ENCODE data around the gene MPDZ.

MPDZ gene

DNA sequence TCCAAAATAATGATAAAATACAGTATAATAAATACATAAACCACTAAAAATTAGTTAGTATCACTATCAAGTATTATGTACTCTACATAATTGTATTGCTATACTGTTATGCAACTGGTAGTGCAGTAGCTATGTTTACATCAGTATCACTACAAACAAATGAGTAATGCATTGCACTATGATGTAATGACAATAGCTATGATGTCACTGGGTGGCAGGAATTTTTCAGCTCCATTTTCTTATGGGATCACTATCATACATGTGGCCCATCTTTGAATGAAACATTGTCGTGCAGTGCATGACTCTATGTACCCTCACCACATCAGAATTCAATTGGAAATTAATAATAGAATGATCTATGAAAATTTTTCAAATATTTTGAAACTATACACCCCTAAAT lies 201.3 kb downstream of the MPDZ start:
- no peak for DNase-seq

DNA sequence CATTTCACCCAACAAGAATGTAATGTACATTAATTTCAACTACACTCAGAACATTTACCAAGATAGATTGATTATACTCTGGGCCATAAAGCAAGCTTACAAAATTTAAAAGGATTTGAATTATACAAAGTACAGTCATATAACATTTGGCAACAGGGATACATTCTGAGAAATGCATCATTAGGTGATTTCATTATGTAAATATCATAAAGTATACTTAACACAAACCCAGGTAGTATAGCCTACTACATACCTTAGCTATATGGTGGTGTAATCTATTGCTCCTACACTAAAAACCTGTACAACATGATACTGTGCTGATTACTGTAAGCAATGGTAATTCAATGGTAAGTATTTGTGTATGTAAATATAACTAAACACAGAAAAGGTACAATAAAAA lies 202.9 kb downstream of the MPDZ start:
- DNase-seq, result no peak

DNA sequence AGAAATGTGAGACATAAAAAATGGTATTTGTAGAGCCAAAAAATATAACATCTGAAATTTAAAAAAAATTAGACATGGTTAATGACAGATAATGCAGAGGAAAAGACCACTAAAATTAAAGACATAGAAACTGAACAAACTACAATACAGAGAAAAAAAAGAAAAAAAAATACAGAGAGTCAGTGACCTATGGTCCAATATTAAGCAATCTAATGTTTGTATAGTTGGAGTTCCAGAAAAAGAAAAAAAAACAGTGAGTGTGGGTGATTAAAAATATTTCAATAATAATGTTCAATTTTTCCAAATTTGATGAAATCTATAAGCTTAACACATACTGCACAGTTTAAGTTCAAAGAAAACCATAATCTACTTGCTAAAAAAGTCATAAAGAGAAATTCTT lies 207.6 kb downstream of the MPDZ start:
- DNase-seq, result no peak

DNA sequence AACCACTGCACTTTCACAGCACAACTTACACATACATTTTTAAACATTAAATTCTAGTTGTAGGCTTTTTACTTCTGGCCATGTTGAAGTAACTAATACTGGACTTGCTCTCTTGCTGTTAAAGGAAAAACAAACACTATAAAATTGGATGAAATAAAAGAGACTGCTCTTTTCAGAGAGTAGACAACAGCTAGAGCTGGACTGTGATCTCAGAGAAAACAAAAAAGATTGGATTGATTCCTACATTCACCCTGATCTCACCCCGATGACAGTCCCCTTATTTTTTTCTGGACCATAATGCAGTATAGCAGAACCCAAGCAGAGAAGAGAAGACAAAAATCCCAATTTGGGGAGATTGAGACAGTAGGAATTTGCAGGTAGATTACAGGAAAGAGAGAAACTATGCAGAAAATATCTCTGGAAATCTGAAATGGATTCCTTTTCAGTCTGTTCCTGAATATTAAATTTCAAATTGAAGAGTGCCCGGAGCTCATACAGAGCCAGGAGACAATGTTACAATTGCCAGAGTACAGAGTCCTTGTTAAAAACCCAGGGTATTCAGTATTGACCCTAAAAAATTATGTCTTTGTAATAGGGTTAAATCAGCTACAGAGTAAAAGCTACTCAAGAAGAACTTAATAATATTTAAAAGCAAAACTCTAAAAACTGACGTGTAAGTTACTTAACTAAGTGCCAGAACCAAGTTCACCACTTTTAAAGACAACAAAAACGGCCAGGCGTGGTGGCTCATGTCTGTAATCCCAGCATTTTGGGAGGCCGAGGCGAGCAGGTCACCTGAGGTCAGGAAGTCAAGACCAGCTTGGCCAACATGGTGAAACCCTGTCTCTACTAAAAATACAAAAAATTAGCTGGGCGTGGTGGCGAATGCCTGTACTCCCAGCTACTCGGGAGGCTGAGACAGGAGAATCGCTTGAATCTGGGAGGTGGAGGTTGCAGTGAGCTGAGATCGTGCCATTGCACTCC lies 208.6 kb downstream of the MPDZ start:
- DNase-seq, result no peak

GRCh38 chr9:13069498-13069897 lies 210.0 kb downstream of the MPDZ start:
- no peak for DNase-seq

- no peak for DNase-seq
Measured at GRCh38 chr9:13064676-13065075, 214.8 kb downstream of the MPDZ start.

DNA sequence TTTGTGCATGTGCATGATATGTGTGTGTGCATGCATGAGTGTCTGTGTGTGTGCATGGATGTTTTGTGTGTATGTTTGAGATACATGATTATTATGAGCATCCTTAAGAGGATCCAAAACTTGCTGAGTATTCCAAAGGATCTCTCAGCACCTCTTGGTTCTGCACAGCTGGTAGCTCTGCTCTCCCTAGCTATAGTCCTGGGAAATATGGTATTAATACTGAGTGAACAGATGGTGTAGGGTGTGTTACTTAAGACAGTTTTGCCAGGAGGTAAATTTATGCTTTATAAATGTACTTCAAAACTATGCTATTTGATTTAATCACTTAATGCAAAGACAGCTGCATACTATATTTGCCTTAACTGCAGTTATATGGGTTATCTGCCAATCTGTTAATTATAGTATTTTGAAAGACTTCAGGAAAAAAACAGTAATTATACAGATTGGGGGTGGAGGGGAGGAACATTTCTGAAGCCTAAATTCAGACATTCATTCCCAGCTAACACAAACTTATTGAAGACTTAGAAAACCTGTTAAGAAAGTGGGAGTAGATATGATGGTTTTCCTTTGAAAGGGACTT lies 215.5 kb downstream of the MPDZ start:
- DNase-seq, result no peak

DNA sequence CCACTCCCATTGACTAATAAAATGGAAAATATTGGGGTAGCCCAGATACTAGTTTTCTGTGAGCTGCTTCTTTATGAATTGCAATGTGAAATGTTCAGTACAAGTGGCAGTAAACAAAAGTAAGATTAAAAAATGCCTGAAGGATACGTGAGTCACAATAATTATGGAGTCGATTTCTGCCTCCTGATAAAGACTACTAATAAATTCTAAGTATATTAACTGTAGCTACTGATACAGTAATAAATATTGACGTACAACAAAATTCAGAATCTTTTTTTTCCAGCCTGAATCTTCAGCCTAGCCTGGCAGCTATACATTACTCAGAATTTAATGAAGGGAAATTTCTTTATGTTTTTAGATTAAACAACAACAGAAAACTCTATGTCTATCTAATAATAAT lies 218.1 kb downstream of the MPDZ start:
- DNase-seq, result no peak

Measured in CD4-positive, alpha-beta T cell treated with Interferon alpha-2 for 1 hour (primary cell).